ENCODE data around the gene METTL25B. TPM values are rescaled to one million over a fixed set of nuclear protein-coding genes. Genes with fewer than 3 reads are reported as not detected.

Gene METTL25B
- total RNA-seq, 1 experiment from 2014 or later, result 51.0 TPM

DNA sequence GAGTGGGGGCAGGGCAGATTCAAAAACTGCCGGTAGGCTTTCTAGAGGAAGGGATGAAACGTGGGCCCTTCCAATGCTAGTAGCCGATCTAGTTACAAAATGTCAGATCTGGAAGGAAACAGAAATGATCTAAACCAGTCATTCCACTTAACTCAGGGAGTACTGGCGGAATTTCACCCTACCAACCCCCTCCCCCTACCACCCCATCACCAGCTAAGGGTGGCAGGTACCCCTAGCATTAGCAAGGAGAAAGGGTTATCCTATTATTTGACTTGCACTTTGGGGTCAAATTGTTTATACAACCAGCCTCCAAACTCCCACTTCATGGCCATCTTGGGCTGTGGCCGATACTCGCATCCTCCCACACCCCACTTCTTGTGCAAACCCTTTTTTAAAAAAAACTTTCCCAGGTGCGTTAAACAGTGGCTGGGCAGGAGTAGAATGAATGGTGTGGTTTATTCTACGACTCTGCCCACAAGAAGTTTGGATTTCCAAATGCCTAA, 13.3 kb downstream of the METTL25B start:
- intact Hi-C loops (cut with micrococcal nuclease; ENCODE audit: unreplicated experiment), result loop anchor here (1.0 kb wide), 2 partner anchors 10 to 26 kb away; partner anchors contain the start of genes HDGF and PRCC
- Histone ChIP-seq H3K36me3 (ENCODE audit: low read depth) (peaks cover 23% of the 10 kb centered on the region), H4K20me1 (ENCODE audit: insufficient read depth) (peaks cover 16% of the 10 kb centered on the region), H3K4me1 (replicated peaks; ENCODE audit: insufficient read depth) (peaks cover 23% of the 10 kb centered on the region), H3K9me2 (ENCODE audit: insufficient read depth) (no peaks in the 10 kb centered on the region), H3K9me3 (ENCODE audit: insufficient read depth, low read depth) (no peaks in the 10 kb centered on the region), H2AFZ (0 out of 2 replicates have a peak overlapping the region, but pooled peaks have one; percentile 20), H3K4me3 (peak overlapping the region; percentile 16; the same call in 1 of the 2 replicates), H3K27me3 (ENCODE audit: insufficient read depth, low read depth) (no peaks in the 10 kb centered on the region), H3K79me2 (ENCODE audit: low read depth) (peaks cover 55% of the 10 kb centered on the region), H3F3A (ENCODE audit: insufficient read depth, low read depth) (peaks cover 63% of the 10 kb centered on the region), H3K4me2 (peak overlapping the region; percentile 67), H3K27ac (peak overlapping the region; percentile 60)
- no peak for DNase-seq
- POLR2A ChIA-PET (ENCODE audit: unreplicated experiment), result interaction anchor here (0.6 to 1.1 kb wide), 6 partner anchors 10 to 153 kb away, joined by 3 to 11 read pairs (median 4); partner anchors contain the start of genes HDGF, ISG20L2, METTL25B and PRCC
- TF ChIP-seq CTCF (conservative IDR thresholded peaks at IDR 0.05) (no peak), EZH2 (IDR thresholded peaks at IDR 0.05; ENCODE audit: low read depth) (no peak)
- CTCF ChIA-PET, result interaction anchor here (0.6 to 1.1 kb wide), 3 partner anchors 13 to 658 kb away, joined by 3 to 7 read pairs (median 4); partner anchors contain the start of genes ISG20L2 and METTL25B
- no TSS peak for BruUV-seq (replicated peaks)

DNA sequence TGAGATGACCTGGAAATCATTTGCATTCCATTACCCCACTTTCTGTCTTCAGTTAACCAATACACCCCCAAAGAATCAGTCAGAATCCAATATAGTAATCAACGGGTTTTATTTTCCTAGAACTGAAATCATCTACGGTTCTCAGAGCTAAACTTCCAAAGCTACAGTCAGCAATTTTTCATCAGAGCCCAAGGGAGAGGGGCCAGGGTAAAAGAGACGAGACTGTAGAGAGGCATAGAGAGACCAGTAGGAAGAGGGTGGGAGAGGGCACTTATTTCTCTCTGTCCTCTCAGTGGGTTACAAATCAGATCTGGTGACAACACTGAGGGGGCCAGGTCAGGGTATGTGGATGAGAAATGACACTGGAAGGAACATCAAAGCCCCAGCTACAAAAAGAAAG, 13.7 kb downstream of the METTL25B start:
- peak overlapping the region; percentile 60 for H3K27ac ChIP-seq
- no peak for DNase-seq
- ChIA-PET POLR2A (ENCODE audit: unreplicated experiment) (interaction anchor here (0.6 kb wide), 1 partner anchor 81 kb away, joined by 33 read pairs; no protein-coding TSS in a partner anchor), CTCF (no interaction called here)
- peaks cover 23% of the 10 kb centered on the region for H3K36me3 ChIP-seq (ENCODE audit: low read depth)
- H3K9me3 ChIP-seq (ENCODE audit: insufficient read depth, low read depth), result no peaks in the 10 kb centered on the region
- H3F3A ChIP-seq (ENCODE audit: insufficient read depth, low read depth), result peaks cover 59% of the 10 kb centered on the region
- H3K4me1 ChIP-seq (replicated peaks; ENCODE audit: insufficient read depth), result peaks cover 24% of the 10 kb centered on the region
- no peak overlapping the region; the same call in 1 of the 2 replicates for H3K4me3 ChIP-seq
- H2AFZ ChIP-seq, result no peak overlapping the region
- H3K4me2 ChIP-seq, result peak overlapping the region; percentile 67
- no peaks in the 10 kb centered on the region for H3K27me3 ChIP-seq (ENCODE audit: insufficient read depth, low read depth)
- H3K79me2 ChIP-seq (ENCODE audit: low read depth), result peaks cover 59% of the 10 kb centered on the region
- H3K9me2 ChIP-seq (ENCODE audit: insufficient read depth), result no peaks in the 10 kb centered on the region
- intact Hi-C loops (cut with micrococcal nuclease; ENCODE audit: unreplicated experiment), result no loop called here
- TF ChIP-seq EZH2 (IDR thresholded peaks at IDR 0.05; ENCODE audit: low read depth) (no peak), CTCF (conservative IDR thresholded peaks at IDR 0.05) (no peak)
- H4K20me1 ChIP-seq (ENCODE audit: insufficient read depth), result peaks cover 16% of the 10 kb centered on the region
- no TSS peak for BruUV-seq (replicated peaks)

GRCh38 chr1:156742801-156743200, 14.5 kb downstream of the METTL25B start:
- H3K9me3 ChIP-seq (ENCODE audit: insufficient read depth, low read depth), result no peaks in the 10 kb centered on the region
- intact Hi-C loops (cut with micrococcal nuclease; ENCODE audit: unreplicated experiment), result no loop called here
- TF ChIP-seq CTCF (conservative IDR thresholded peaks at IDR 0.05), result no peak
- TF ChIP-seq EZH2 (IDR thresholded peaks at IDR 0.05; ENCODE audit: low read depth), result no peak
- BruUV-seq (replicated peaks), result no TSS peak
- no peaks in the 10 kb centered on the region for H3K9me2 ChIP-seq (ENCODE audit: insufficient read depth)
- peaks cover 66% of the 10 kb centered on the region for H3K79me2 ChIP-seq (ENCODE audit: low read depth)
- H3F3A ChIP-seq (ENCODE audit: insufficient read depth, low read depth), result peaks cover 63% of the 10 kb centered on the region
- peaks cover 29% of the 10 kb centered on the region for H3K4me1 ChIP-seq (replicated peaks; ENCODE audit: insufficient read depth)
- H4K20me1 ChIP-seq (ENCODE audit: insufficient read depth), result peaks cover 16% of the 10 kb centered on the region
- no peak overlapping the region for H3K4me3 ChIP-seq
- ChIA-PET CTCF (no interaction called here), POLR2A (ENCODE audit: unreplicated experiment) (no interaction called here)
- H3K27me3 ChIP-seq (ENCODE audit: insufficient read depth, low read depth), result no peaks in the 10 kb centered on the region
- H2AFZ ChIP-seq, result no peak overlapping the region
- no peak overlapping the region for H3K4me2 ChIP-seq
- DNase-seq, result no peak
- peaks cover 23% of the 10 kb centered on the region for H3K36me3 ChIP-seq (ENCODE audit: low read depth)
- H3K27ac ChIP-seq, result peak overlapping the region; percentile 60; the same call in 1 of the 2 replicates

Measured in PC-9 (cell line).